Astrocyte of the spinal cord (primary cell): Measurements from ENCODE around the gene RAB22A.

Experiments used
- DNase-seq: peaks from one replicate; pipeline ENCODE4 v3.0.0; 2011; ENCODE audit warnings: low read depth, low spot score
- H3K4me3 ChIP-seq: 2 replicates; pipeline ENCODE4 v1.5.1; 2011; ENCODE audit warnings: low read depth, mild to moderate bottlenecking, low read length, moderate library complexity
- in situ Hi-C: cut with HindIII; loops from 2 replicates; pipeline ENCODE4 v1.10.0; 2017; ENCODE audit warnings: low sequenced_read_pairs
- TF ChIP-seq, protein P1 (sequence below): IDR thresholded peaks from 2 replicates; pipeline ENCODE4 v1.5.1; 2012; ENCODE audit warnings: low read depth, mild to moderate bottlenecking, low read length, inconsistent platforms

RAB22A gene

DNA sequence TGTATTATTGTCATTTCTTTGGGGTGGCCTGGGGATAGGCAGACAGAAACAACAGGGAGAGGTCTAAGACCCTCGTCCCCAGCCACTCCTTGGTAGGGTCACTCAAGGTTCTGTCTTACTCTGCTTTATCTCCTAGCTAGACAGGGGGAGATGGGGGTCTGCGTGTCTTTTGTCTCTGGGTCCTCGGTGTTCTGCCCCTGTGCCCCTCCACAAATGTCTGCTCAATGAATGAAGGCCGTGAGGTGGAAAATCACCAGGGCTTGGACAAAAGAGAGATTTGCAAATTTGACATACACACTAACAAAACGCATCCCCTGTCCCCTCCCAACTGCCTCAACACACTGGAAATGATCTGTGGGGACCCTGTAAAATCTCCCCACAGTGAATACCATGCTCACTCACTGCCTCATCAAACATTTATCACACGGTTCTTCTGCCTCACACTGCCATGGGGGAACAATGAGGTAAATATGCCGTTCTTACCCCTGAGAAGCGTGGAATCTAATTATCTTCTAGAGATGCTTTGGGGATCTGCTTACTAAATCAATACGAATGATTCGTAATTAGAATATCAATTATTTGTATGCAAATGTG lies 66.3 kb downstream of the RAB22A start:
- TF ChIP-seq, protein P1, sequence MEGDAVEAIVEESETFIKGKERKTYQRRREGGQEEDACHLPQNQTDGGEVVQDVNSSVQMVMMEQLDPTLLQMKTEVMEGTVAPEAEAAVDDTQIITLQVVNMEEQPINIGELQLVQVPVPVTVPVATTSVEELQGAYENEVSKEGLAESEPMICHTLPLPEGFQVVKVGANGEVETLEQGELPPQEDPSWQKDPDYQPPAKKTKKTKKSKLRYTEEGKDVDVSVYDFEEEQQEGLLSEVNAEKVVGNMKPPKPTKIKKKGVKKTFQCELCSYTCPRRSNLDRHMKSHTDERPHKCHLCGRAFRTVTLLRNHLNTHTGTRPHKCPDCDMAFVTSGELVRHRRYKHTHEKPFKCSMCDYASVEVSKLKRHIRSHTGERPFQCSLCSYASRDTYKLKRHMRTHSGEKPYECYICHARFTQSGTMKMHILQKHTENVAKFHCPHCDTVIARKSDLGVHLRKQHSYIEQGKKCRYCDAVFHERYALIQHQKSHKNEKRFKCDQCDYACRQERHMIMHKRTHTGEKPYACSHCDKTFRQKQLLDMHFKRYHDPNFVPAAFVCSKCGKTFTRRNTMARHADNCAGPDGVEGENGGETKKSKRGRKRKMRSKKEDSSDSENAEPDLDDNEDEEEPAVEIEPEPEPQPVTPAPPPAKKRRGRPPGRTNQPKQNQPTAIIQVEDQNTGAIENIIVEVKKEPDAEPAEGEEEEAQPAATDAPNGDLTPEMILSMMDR, result no peak
- no peak overlapping the region for H3K4me3 ChIP-seq
- DNase-seq, result no peak
- in situ Hi-C loops, result no loop called here

DNA sequence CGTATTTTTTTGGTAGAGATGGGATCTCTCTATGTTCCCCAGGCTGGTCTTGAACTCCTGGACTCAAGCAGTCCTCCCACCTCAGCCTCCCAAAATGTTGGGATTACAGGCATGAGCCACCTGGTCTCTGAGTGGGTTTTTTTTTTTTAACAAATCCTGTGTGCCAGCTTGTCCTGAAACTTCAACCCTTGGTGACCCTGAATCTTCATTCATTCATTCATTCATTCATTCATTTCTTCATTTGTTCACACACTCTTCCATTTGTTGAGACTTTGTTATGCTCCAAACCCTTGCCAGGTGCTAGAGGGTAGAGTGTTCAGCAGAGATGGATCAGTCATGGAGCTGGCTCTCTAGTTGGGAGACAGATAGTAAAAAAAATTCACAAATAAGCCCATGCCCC lies 67.5 kb downstream of the RAB22A start:
- no peak overlapping the region for H3K4me3 ChIP-seq
- no peak for DNase-seq
- TF ChIP-seq, protein P1, result no peak
- in situ Hi-C loops, result no loop called here

DNA sequence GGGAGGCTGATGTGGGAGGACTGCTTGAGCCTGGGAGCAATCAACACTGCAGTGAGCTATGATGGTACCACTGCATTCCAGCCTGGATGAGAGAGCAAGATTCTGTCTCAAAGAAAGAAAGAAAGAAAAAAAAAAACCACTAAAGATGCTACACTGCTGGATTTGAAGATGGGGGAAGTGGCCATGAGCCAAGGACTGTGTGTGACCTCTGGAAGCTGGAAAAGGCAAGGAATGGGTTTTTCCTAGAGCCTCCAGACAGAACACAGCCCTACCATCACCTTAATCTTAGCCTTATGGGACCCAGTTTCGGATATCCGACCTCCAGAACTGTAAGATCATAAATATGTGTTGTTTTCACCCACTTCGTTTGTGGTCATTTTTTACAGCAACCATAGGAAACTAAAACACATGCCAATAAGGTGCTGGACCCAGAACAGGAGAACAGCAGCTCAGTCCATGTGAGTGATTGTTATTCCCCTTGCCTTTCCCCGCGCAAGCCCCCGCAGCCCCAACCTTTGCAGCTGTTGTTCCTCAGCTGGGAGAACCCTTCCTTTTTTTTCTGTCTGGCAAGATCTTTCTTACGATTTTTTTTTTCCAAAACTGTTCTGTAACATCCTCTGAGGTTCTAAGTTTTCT lies 68.4 kb downstream of the RAB22A start:
- H3K4me3 ChIP-seq, result no peak overlapping the region
- TF ChIP-seq, protein P1, result no peak
- DNase-seq, result no peak
- in situ Hi-C loops, result no loop called here

DNA sequence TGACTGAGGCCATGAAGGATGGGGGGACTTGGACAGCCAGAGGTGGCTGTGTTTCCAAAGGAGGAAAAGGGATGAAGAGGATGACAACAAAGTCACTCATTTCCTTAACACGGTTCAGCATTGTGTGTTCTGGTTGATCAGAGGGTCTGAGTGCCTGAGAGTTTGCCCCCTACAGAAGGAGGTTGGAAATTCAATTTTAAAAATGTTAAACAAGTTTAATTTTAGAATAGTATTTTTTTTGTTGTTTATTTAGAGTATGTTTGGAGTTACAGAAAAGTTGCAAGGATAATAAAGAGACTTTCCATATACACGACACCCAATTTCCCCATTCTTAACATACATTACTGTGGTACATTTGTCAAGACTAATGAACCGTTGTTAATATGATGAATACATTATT lies 69.2 kb downstream of the RAB22A start:
- no peak overlapping the region for H3K4me3 ChIP-seq
- TF ChIP-seq, protein P1, result peak; percentile 25
- no peak for DNase-seq
- in situ Hi-C loops, result no loop called here

DNA sequence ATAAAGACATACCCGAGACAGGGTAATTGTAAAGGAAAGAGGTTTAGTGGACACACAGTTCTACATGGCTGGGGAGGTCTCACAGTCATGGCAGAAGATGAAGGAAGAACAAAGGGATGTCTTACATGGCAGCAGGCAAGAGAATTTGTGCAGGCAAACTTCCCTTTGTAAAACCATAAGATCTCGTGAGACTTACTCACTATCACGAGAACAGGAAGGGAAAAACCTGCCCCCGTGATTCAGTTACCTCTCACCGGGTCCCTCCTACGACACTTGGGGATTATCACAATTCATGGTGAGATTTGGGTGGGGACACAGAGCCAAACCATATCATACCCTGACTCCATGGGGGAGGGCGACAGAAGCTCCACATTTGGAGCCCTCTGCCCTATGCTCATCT lies 72.1 kb downstream of the RAB22A start:
- no peak overlapping the region for H3K4me3 ChIP-seq
- no peak for DNase-seq
- in situ Hi-C loops, result no loop called here
- TF ChIP-seq, protein P1, result no peak

DNA sequence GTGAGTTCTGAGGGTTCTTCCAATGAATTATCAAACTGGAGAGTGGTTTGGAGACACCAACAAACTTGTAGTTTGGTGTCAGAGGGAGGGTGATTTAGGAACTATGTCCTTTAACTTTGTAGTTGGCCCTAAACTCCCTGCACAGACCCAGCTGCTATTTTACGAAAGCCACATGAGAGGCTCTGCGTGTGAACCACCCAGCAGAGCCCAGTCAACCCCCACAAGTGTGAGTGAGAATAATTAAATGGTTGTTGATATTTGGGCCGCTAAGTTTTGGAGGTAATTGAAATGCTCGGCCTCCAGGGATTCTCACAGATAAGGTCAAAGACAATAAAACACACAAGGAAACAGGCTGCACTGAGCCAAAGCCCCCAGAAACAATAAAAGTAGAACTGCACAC lies 72.6 kb downstream of the RAB22A start:
- TF ChIP-seq, protein P1, result no peak
- no peak overlapping the region for H3K4me3 ChIP-seq
- DNase-seq, result no peak
- in situ Hi-C loops, result no loop called here
